Measurements from ENCODE around the gene NAV2.

GRCh38 chr11:19892387-19892786, 179.8 kb downstream of the NAV2 start:
- TF ChIP-seq POLR2AphosphoS5 (IDR thresholded peaks at IDR 0.05; ENCODE audit: borderline replicate concordance, low read depth, low read length): no peak
- no peak for TF ChIP-seq EZH2 (IDR thresholded peaks at IDR 0.05)

Data from SK-N-MC (cell line).